HepG2 (cell line): ENCODE measurements around the gene PODXL2. TPM values are rescaled to one million over a fixed set of nuclear protein-coding genes. Genes with fewer than 3 reads are reported as not detected.

Source experiments
- ATAC-seq: fragments of 200-7000 bp; cut with Tn5 transposase; 3 replicates; pipeline ENCODE4 v1.9.1; 2020; ENCODE audit warnings: mild to moderate bottlenecking, moderate library complexity
- BruUV-seq: library from RNA; stranded (reverse); fragments of 400-500 nt; replicated peaks from 2 replicates; lab custom pipeline; 2021; lab: Mats Ljungman, UMichigan
- CTCF ChIA-PET: fragments of 300-600 bp; formaldehyde crosslinking; extraction: SDS; loops from one replicate; lab custom pipeline; 2021; ENCODE audit warnings: low total read pairs, inconsistent platforms, low intra/inter-chr PET ratio; lab: Yijun Ruan, JAX
- POLR2A ChIA-PET: fragments of 350-600 bp; sonication (Branson Sonifier 250); formaldehyde crosslinking; loops from one replicate; lab custom pipeline; 2020; ENCODE audit warnings: antibody characterized with exemption, inconsistent platforms; lab: Yijun Ruan, JAX
- DNase-seq: peaks from one replicate; pipeline ENCODE4 v3.0.0-alpha.2; 2015; ENCODE audit warnings: low spot score
- FAIRE-seq: peaks from 3 replicates; lab custom pipeline; 2011; peaks lifted over from hg19 to GRCh38; lab: Jason Lieb, UNC
- H2AFZ ChIP-seq: one replicate; pipeline ENCODE4 v1.6.1; 2011; ENCODE audit warnings: low read length, inconsistent platforms
- H3K27ac ChIP-seq: fragments of 300-600 bp; 3 replicates; pipeline ENCODE4 v1.8.0; 2011; ENCODE audit warnings: mixed run types, mild to moderate bottlenecking, mixed read lengths, low read length, inconsistent platforms; ENCODE audit not compliant: insufficient read depth; ENCODE audit errors: extremely low read length
- H3K27me3 ChIP-seq, 2 experiments: fragments of 200-600 bp in 1 of 2; 2 replicates in 1 of 2; 3 replicates in 1 of 2; pipeline versions ENCODE4 v1.6.0 to v1.8.0; 2011; ENCODE audit warnings: low read length in 2 of 2, mild to moderate bottlenecking in 2 of 2, moderate library complexity in 2 of 2, inconsistent platforms in 1 of 2; ENCODE audit not compliant: insufficient read depth in 2 of 2, control insufficient read depth in 1 of 2
- H3K36me3 ChIP-seq, 2 experiments: fragments of 200-600 bp in 1 of 2; replicated peaks in 1 of 2; 2 replicates in 1 of 2; 3 replicates in 1 of 2; pipeline versions ENCODE4 v1.5.1 to v1.8.0; 2011; ENCODE audit warnings: low read length in 2 of 2, inconsistent platforms in 1 of 2; ENCODE audit not compliant: insufficient read depth in 2 of 2, control insufficient read depth in 1 of 2
- H3K4me1 ChIP-seq: 2 replicates; pipeline ENCODE4 v1.5.1; 2012; ENCODE audit warnings: low read length, inconsistent platforms; ENCODE audit not compliant: insufficient read depth
- H3K4me2 ChIP-seq: 2 replicates; pipeline ENCODE4 v1.6.0; 2011; ENCODE audit warnings: low read depth, low read length, inconsistent platforms
- H3K4me3 ChIP-seq, 3 experiments: fragments of 200-600 bp in 1 of 3; sonication (generic), shearing (Covaris generic) in 1 of 3; replicated peaks in 1 of 3; 2 replicates each; pipeline ENCODE4 v1.5.1; 2011 to 2016; ENCODE audit warnings: low read length in 3 of 3, inconsistent platforms in 2 of 3, low read depth in 2 of 3, mild to moderate bottlenecking in 2 of 3, control low read depth in 1 of 3, mixed read lengths in 1 of 3; ENCODE audit not compliant: insufficient read depth in 1 of 3
- H3K79me2 ChIP-seq: one replicate; pipeline ENCODE4 v1.6.1; 2011; ENCODE audit warnings: low read length, inconsistent platforms; ENCODE audit not compliant: insufficient read depth
- H3K9ac ChIP-seq: 2 replicates; pipeline ENCODE4 v1.6.0; 2011; ENCODE audit warnings: mild to moderate bottlenecking, low read depth, low read length, inconsistent platforms; ENCODE audit not compliant: insufficient read depth
- H3K9me3 ChIP-seq: 2 replicates; pipeline ENCODE4 v1.5.1; 2012; ENCODE audit warnings: mild to moderate bottlenecking, low read length
- H4K20me1 ChIP-seq: 2 replicates; pipeline ENCODE4 v1.6.0; 2011; ENCODE audit warnings: inconsistent platforms, mild to moderate bottlenecking, low read length, moderate library complexity; ENCODE audit not compliant: insufficient read depth
- ARNT ChIP-seq: fragments of 450-650 bp; IDR thresholded peaks from 2 replicates; pipeline ENCODE4 v1.6.1; 2017
- CBX2 ChIP-seq, 2 experiments: fragments of 200-600 bp in 1 of 2; sonication (generic); formaldehyde crosslinking in 1 of 2; IDR thresholded peaks; 2 replicates each; pipeline versions ENCODE4 v1.7.0 to v1.8.1; 2018 to 2022; ENCODE audit warnings: low read depth in 2 of 2, low read length in 1 of 2, mild to moderate bottlenecking in 1 of 2, missing genetic modification reagents in 1 of 2
- CHCHD3 ChIP-seq: sonication (generic); formaldehyde crosslinking; IDR thresholded peaks from 2 replicates; pipeline ENCODE4 v1.8.0; 2022; ENCODE audit warnings: mild to moderate bottlenecking, missing genetic modification reagents, moderate library complexity
- DMAP1 ChIP-seq: IDR thresholded peaks from 2 replicates; pipeline ENCODE4 v1.6.1; 2016
- GATAD2A ChIP-seq: IDR thresholded peaks from 2 replicates; pipeline ENCODE4 v1.6.1; 2016
- LCORL ChIP-seq, 2 experiments: fragments of 450-650 bp in 1 of 2; sonication (generic) in 1 of 2; formaldehyde crosslinking in 1 of 2; IDR thresholded peaks; 2 replicates each; pipeline versions ENCODE4 v1.5.0 to v1.6.1; 2017 to 2020; ENCODE audit warnings: antibody characterized with exemption in 1 of 2, missing genetic modification reagents in 1 of 2
- MBD4 ChIP-seq: IDR thresholded peaks from 2 replicates; pipeline ENCODE4 v1.6.1; 2012; ENCODE audit warnings: low read length, inconsistent platforms, borderline replicate concordance
- NCOR1 ChIP-seq: fragments of 200-600 bp; sonication (generic); IDR thresholded peaks from 2 replicates; pipeline ENCODE4 v1.7.0; 2017; ENCODE audit warnings: antibody characterized with exemption, low read length, borderline replicate concordance
- PLRG1 ChIP-seq: fragments of 450-650 bp; conservative IDR thresholded peaks from 2 replicates; pipeline ENCODE4 v1.6.1; 2016
- XRCC5 ChIP-seq: fragments of 200-400 bp; formaldehyde crosslinking; optimal IDR thresholded peaks from 2 replicates; pipeline ENCODE3; 2017; ENCODE audit warnings: mild to moderate bottlenecking, low read length
- ZNF143 ChIP-seq: sonication (generic); formaldehyde crosslinking; IDR thresholded peaks from 2 replicates; pipeline ENCODE4 v1.4.0; 2020; ENCODE audit warnings: missing genetic modification reagents
- ZNF672 ChIP-seq: sonication (generic); formaldehyde crosslinking; IDR thresholded peaks from 2 replicates; pipeline ENCODE4 v1.8.1; 2022; ENCODE audit warnings: missing genetic modification reagents
- WGBS: methylation state at CpG from one replicate; pipeline ENCODE4 v1.1.6; 2017; ENCODE audit warnings: low lambda C conversion rate; 5-methylcytosine and 5-hydroxymethylcytosine counted together
- in situ Hi-C: cut with HindIII; loops from 2 replicates; pipeline ENCODE4 v1.10.0; 2017; ENCODE audit warnings: low pct_unique_long_range_greater_than_20kb; ENCODE audit not compliant: extremely low pct_ligation_motif_present
- intact Hi-C: fragments of 100-400 bp; cut with micrococcal nuclease; formaldehyde crosslinking; loops from one replicate; pipeline ENCODE4 v1.10.0; 2022; ENCODE audit not compliant: unreplicated experiment
- polyA plus RNA-seq, 8 experiments: library from polyadenylated mRNA; depleted of rRNA in 3 of 8; stranded (reverse) in 7 of 8; unstranded in 1 of 8; fragments of >200 nt; fragmentation: Illumina TruSeq in 4 of 8; extraction: Trizol in 4 of 8; gene quantifications; 2 replicates each; pipeline versions ENCODE4 v1.2.1 to v1.2.3, GENCODE V29; 2011 to 2016; ENCODE audit warnings: low read depth in 4 of 8, missing spikeins in 1 of 8, mixed read lengths in 1 of 8; ENCODE audit not compliant: insufficient read depth in 1 of 8
- total RNA-seq, 5 experiments: library from RNA; depleted of rRNA; stranded (reverse); fragments of >200 nt; fragmentation: Illumina TruSeq; extraction: Trizol; gene quantifications; 2 replicates each; pipeline ENCODE4 v1.2.3, GENCODE V29; 2016; ENCODE audit warnings: low read depth in 1 of 5
- TF ChIP-seq, protein P1 (sequence below), 2 experiments: sonication (generic) in 1 of 2; formaldehyde crosslinking in 1 of 2; IDR thresholded peaks; 2 replicates each; pipeline versions ENCODE4 v1.4.0 to v1.6.1; 2016 to 2020; ENCODE audit warnings: borderline replicate concordance in 1 of 2, low read depth in 1 of 2, mild to moderate bottlenecking in 1 of 2, missing genetic modification reagents in 1 of 2
- TF ChIP-seq, protein P2 (sequence below): sonication (generic); formaldehyde crosslinking; IDR thresholded peaks from 2 replicates; pipeline ENCODE4 v1.8.0; 2022; ENCODE audit warnings: missing genetic modification reagents, mild to moderate bottlenecking, moderate library complexity, borderline replicate concordance

The PODXL2 gene
- total and polyA plus RNA-seq, 2 of the 13 experiments (the other 11 are each of a cell fraction or from before 2014, with no cell fraction given): 20.4 to 25.1 TPM

DNA sequence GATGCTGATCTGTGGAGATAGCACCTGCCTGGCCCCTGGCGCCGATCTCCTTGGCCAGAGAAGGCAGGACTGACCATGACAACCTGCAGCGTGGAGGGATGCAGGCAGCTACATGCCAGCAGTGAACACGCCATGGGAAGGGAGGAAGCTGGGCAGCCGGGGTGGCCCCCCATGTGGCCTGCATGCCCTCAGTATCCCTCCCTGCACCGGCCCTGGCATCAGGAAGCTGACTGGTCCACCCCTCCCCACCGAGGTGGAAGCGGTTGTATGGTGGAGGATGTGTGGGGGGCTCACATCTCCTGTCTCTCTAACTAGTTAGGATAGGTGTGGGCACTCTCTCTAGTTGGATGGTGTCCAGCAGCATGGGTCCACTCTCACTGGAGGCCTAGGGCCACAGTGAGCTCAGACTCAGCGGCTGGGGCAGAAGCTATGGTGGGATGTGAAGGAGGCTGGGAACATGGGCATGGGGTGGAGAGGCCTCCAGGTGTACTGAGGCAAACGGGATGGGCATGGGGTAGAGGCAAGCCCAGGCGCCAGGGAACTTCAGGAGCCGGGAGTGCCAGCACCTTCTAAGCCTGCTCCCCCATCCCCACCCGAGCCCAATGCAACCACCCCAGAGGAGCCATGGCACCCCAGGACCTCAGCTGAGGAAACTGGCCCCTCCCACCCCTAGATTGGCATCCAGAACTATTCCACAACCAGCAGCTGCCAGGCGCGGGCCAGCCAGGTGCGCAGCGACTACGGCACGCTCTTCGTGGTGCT is 42.0 kb downstream of the PODXL2 start:
- no TSS peak for BruUV-seq
- in situ Hi-C loops (no loop called here), intact Hi-C loops (no loop called here)
- H3K36me3 ChIP-seq: no peaks in the 10 kb centered on the region
- no peaks in the 10 kb centered on the region for H3K79me2 ChIP-seq
- POLR2A ChIA-PET: interaction anchor here (1.0 kb wide), 1 partner anchor 73 kb away, joined by 3 read pairs; the partner anchor contains the start of gene MCM2
- no peak overlapping the region for H3K4me3 ChIP-seq
- no peak overlapping the region for H3K9ac ChIP-seq
- peaks cover 0 to 4% of the 10 kb centered on the region in 2 experiments; a peak in 1 of 5 replicates for H3K27me3 ChIP-seq
- CTCF ChIA-PET: no interaction called here
- no peaks in the 10 kb centered on the region for H3K9me3 ChIP-seq
- FAIRE-seq (no peak), ATAC-seq (no peak), DNase-seq (no peak)
- H2AFZ ChIP-seq: no peak overlapping the region
- H3K4me2 ChIP-seq: no peak overlapping the region
- H4K20me1 ChIP-seq: no peaks in the 10 kb centered on the region
- H3K27ac ChIP-seq: no peak overlapping the region
- 93% methylated on average over 11 of the region's 20 CpGs for WGBS
- TF ChIP-seq CBX2 (IDR thresholded peaks at IDR 0.05; ENCODE audit: low read depth, low read length) (no peak), CBX2 (CRISPR knock-in tag; IDR thresholded peaks at IDR 0.05; ENCODE audit: low read depth) (no peak), MBD4 (no peak), ARNT (no peak), NCOR1 (no peak), ZNF143 (no peak), GATAD2A (CRISPR knock-in tag) (no peak), LCORL (IDR thresholded peaks at IDR 0.05) (no peak), LCORL (CRISPR knock-in tag; IDR thresholded peaks at IDR 0.05) (no peak), CHCHD3 (CRISPR knock-in tag) (no peak), PLRG1 (no peak), DMAP1 (CRISPR knock-in tag) (no peak), ZNF672 (no peak), XRCC5 (no peak)
- TF ChIP-seq, protein P1, sequence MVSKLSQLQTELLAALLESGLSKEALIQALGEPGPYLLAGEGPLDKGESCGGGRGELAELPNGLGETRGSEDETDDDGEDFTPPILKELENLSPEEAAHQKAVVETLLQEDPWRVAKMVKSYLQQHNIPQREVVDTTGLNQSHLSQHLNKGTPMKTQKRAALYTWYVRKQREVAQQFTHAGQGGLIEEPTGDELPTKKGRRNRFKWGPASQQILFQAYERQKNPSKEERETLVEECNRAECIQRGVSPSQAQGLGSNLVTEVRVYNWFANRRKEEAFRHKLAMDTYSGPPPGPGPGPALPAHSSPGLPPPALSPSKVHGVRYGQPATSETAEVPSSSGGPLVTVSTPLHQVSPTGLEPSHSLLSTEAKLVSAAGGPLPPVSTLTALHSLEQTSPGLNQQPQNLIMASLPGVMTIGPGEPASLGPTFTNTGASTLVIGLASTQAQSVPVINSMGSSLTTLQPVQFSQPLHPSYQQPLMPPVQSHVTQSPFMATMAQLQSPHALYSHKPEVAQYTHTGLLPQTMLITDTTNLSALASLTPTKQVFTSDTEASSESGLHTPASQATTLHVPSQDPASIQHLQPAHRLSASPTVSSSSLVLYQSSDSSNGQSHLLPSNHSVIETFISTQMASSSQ (IDR thresholded peaks at IDR 0.05; ENCODE audit: low read depth): no peak
- TF ChIP-seq, protein P1 (CRISPR knock-in tag; IDR thresholded peaks at IDR 0.05; ENCODE audit: borderline replicate concordance): no peak
- TF ChIP-seq, protein P2, sequence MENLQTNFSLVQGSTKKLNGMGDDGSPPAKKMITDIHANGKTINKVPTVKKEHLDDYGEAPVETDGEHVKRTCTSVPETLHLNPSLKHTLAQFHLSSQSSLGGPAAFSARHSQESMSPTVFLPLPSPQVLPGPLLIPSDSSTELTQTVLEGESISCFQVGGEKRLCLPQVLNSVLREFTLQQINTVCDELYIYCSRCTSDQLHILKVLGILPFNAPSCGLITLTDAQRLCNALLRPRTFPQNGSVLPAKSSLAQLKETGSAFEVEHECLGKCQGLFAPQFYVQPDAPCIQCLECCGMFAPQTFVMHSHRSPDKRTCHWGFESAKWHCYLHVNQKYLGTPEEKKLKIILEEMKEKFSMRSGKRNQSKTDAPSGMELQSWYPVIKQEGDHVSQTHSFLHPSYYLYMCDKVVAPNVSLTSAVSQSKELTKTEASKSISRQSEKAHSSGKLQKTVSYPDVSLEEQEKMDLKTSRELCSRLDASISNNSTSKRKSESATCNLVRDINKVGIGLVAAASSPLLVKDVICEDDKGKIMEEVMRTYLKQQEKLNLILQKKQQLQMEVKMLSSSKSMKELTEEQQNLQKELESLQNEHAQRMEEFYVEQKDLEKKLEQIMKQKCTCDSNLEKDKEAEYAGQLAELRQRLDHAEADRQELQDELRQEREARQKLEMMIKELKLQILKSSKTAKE (CRISPR knock-in tag): no peak
- peaks cover 19% of the 10 kb centered on the region for H3K4me1 ChIP-seq
